Measurements from ENCODE around the gene PDE4A.
"Not testable (repeated sequence)": the region's sequence is repeated elsewhere in the genome, so short reads cannot be mapped to it uniquely, and the experiment has no call there.

PDE4A gene

DNA sequence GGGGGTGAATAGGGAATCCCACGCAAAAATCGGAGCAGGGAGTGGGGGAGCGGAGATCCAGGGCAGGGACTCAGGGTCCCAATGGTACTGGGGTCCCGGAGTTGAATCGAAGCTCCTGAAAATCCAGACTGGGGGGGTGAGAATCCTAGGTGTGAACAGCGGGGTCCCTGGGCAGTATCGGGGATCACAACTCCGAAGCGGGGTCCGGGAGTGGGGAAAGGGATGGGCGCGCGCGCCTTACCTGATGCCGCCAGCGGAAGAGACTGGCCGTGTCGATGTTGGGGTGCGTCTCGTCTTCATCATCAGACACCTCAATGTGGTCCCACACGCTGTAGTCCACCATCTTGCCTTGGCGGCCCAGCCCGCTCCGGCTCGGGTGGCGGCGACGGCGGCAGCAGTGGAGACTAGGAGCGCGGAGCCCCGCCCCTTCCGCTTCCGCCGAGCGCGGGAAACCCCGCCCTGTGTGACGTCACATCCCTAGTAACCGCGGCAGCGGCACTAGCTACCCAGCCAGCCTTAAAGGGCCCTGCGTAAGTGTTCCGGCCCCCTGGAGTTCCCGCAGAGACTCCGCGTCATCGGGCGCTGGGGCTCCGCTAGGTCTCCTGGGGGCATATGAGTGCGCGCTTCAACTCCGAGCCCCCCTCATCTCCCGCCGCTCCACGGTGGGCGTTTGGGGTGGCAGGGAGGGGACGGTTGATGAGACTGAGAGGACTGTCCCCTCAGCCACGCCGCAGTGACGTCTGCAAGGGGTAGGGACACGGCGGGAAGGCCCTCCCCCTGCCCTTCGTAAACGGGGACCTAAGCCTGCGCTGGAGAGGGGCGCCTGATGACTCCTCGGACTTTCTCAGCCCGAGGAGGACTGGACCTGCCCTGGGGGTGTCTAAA, 17.0 kb upstream of the PDE4A start, which contains the start of gene CDC37:
TSS of gene CDC37 (minus strand) at position 406 of the 885 bp plus-strand sequence. CDS start at position 343, 63 bp downstream.
- DNase-seq: peak; percentile 59 to 97 (median 92)

DNA sequence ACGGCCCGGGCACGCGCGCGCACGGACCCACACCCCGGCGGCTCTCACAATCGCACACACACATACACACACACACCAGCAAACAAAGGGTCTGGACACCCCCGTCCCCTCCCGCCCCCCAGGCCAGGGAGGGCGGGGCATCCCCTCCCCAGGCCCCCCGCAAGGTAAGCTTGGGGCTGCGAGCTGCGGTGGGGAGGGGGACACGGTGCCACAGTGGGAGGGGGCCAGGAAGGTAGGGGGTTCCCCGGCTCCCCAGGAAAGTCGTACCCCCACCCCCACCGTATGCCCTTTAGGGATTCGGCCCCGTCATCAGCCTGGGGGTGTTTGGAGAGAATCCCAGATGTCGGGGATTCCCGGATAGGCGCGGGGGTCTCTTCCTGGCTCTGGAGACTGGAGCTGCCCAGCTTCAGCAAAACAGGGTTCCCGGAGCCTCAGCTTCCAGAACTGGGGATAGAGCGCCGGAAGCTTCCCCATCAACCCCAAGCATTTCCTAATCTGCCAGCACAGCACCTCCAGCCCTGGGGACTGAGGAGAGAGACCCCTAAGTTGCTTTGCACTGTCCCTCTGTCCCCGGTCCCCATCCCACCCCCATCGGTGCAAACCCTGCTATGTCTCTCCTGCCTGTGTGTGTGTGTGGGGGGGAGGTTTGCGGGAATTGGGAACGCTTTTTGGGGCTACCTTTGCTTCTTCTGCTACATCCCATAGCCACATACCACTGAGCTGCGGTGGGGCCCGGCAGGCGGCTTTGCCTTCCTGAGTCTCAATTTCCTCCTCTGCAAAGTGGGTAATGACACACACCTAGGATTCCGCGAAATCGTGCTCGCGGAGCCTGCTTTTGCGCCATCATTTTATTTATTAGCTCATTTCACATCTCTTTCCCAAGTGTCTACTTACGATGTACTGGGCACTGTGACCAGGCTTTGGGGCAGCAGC, 15.2 kb upstream of the PDE4A start:
- peak in 1 of 58 donors; percentile 38 for DNase-seq

DNA sequence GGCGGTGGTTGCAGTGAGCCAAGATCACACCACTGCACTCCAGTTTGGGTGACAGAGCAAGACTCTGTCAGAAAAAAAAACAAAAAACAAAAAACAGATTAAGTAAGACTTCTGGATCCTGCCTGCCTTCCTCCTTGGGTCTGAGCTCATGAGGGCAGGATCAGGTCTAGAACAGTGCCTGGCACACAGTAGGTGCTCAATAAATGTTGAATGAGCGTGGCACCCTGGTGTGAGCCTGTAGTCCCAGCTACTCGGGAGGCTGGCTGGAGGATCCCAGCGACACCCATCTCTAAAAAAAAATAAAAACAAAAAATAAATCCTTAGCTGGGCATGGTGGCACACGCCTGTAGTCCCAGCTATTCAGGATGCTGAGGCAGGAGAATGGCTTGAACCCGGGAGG, 14.1 kb upstream of the PDE4A start:
- DNase-seq: no peak

DNA sequence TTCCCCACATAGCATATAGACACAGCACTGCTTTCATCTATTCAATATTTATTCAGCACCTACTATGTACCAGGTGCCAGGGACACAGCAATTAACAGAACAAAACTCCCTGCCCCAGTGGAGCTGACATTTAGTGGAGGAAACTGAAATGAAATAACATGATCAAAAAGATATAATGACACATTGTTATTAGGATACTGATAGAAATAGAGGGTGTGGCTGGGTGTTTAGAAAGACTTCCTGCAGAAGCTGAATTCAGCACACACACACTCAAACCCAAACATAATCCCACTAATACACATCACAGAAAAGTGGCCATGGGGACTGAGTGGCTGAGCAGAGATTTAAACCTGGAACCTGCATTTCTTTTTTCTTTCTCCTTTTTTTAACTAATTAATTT, 13.2 kb upstream of the PDE4A start:
- no peak for DNase-seq

DNA sequence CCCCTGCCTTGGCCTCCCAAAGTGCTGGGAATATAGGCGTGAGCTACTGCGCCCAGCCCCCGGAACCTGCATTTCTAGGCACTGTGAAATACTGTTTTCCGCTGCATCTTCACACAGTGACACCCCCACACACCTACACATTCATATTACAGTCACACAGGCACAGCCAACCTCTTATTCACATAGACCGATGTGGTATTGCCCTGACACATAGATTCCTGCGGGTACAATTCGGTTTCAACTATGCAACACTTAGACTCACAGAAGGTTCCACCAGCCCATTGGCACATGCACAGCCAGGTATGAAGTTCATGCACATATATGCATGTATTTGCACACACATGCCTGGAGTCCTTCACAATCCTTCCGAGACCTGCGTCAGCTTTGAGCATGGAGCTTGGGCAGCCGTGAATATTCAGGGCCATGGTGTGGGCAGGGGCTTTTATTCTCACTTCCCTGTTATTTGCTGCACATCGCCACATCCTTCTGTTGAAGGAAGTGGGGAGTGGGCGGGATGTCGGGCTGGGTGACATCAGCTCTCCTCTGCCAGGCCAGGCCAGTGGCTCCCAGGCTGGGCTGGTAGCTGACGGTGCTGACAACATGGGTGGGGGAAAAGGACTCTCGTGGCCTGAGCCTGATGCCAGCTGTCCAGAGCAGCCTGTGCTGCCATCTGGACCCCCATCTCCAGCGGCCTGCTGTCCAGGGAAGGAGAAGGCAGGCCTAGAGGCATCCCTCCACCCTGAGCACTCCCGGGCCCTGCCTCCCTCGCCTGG, 11.6 kb upstream of the PDE4A start:
- peak in 29 of 58 donors; percentile 7 to 52 (median 29) for DNase-seq

DNA sequence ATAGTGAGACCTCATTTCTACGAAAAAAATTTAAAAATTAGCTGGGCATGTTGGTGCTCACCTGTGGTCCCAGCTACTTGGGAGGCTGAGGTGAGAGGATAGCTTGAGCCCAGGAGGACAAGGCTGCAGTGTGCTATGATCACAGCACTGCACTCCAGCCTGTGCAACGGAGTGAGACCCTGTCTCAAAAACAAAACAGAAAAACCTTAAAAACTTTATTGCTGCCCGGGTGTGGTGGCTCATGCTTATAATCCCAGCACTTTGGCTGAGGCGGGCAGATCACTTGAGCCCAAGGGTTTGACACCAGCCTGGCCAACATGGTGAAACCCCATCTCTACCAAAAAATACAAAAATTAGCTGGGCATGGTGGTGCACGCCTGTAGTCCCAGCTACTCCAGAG, 9.1 kb upstream of the PDE4A start:
- not testable (repeated sequence) for DNase-seq

DNA sequence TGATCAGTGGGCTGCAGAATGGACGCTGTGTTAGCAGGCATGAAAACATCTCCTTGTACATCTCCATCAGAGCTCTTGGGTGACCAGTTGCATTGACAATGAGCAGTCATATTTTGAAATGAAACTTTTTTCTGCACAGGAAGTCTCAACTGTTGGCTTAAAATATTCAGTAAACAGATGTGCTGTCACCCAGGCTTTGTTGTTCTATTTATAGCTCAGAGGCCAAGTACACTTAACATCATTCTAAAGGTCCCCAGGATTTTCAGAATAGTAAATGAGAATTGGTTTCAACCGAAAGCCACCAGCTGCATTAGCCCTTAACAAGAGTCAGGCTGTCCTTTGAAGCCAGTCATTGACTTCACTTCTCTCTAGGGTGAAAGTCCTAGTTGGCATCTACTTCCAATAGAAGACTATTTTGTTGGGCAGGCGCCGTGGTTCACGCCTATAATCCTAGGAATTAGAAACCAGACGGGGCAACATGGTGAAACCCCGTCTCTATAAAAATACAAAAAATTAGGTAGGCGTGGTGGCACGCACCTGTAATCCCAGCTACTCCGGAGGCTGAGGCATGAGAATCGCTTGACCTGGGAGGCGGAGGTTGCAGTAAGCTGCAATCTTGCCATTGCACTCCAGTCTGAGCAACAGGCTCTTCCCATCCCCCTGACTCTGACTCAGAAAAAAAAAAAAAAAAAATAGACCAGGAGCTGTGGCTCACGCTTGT, 7.9 kb upstream of the PDE4A start:
- DNase-seq: no peak

DNA sequence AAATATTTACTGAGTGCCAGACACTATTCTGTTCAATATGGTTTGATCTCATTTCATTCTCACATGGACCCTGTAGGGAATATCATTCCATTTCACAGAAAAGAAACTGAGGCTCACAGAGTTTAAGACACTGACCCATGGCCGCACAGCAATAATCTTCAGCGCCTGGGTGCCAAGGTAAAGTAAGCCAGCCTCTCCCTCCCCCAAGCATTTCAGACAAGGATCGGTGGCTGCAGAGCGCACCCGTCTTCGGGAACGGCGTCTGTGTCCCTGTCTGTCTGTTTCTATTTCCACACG, 4.3 kb upstream of the PDE4A start:
- DNase-seq: no peak

DNA sequence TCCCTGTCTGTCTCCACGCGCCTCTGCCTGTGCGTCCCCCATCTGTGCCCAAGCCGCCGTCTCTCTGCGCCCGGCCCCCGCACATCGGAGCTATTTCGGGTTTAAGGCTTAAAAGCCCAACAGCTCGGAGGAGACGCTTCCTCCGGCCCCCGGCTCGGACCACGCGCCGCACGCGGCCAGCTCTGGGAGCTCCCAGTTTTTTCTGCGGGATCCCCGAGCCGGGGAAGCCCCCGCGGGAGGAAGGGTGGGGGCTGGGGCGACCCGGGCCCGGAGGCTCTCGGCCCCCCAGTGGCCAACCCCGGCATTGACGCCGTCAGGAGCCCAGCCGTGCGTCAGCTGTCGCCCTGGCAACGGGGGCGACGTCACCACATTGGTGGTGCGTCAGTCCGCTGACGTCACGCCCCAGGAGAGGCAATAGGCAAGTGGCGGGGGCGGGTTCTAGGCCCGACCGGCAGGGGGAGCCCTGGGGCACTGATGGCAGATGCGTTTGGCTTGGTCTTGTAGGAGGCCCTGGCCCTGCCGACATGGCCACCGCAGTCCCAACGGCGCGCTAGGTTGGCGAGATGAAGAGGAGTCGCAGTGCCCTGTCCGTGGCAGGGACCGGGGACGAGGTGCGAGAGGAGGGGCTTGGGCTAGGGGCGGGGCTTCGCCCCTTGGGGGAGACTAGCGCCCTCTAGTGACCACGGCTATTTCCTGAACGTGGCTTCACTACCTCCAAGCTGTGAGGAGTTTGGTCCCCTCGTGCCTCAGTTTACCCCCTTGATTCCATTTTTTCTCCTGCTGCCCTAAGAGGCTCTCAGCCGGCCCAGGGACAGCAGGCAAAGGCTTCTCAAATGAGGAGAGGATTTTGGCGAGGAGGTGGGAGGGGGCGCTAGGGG, 3.7 kb upstream of the PDE4A start:
- peak in 54 of 58 donors; percentile 33 to 92 (median 70) for DNase-seq

DNA sequence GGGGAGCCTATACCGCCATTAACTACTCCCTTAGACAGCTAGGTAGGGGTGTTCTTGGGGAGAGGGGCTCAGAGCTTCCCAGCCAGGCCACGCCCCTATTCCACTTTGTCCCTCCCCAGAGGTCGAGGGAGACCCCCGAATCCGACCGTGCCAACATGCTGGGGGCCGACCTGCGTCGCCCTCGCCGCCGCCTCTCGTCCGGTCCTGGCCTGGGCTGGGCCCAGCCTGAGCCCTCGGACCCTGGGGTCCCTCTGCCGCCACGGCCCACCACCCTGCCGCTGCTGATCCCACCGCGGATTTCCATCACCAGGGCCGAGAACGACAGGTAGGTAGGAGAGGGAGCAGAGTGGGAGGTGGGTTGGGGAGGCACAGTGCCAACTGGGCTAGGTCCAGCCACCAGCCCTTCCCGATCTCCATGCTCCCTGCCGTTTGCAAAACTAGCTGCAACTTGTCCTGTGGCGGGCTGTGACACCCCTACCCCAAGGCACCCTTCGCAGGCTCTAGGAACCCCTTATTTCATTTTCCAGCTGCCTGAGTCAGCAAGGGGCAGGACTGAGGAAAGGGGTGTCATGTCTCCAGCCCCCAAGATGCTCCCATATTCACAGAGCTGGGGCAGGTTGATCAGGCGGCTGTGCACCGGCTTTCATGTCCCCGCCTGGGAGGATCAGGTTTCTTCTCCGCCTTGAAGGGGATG, 2.6 kb upstream of the PDE4A start:
- peak in 2 of 58 donors; percentile 19 to 24 for DNase-seq

DNA sequence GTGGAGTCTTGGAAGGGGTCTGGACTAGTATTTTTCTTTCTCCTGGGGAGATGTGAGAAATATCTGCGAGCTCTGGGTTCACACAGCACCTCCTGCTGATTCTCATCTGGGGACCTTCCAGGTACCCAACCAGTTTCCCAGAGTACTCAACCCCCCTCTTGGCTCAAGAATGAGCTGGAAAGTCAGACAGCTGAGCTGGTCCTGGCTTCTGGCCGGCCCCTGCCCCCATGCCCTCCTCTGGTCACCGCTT, 2.2 kb upstream of the PDE4A start:
- DNase-seq: peak in 1 of 58 donors; percentile 32

DNA sequence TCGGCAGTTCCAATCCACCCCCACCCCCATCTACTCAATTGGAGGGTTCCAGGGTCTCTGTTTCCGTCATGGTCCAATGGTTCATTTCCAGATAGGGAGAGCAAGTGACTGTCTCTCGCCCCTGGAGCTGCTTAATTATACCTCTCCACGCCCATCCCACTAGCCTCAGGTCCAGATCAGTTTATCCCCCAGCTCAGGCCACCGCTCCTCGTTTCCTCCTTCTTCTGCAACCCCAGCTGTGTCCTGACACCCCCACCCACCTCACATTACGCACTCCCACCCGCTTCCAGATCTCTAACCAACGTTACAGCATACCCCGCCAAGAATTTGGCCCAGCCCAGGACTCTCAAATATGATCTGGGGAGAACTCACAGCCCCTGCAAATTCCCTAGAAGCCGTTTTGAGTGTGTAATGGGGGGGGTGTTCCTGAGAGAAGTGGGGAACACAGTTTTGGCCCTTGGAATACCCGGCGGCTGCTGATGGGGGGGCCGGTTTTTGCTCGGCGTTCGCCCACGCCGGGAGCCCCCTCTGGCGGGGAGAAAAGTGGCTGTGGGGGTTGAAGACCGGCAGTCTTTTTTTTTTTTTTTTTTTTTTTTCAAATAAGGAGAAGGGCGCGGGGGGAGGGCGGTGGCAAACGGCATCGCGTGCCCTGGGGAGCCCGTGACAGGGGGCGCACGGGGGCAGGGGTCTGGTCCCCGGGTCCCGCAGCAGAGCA, 1.7 kb upstream of the PDE4A start:
- DNase-seq: peak in 2 of 58 donors; percentile 19 to 41

DNA sequence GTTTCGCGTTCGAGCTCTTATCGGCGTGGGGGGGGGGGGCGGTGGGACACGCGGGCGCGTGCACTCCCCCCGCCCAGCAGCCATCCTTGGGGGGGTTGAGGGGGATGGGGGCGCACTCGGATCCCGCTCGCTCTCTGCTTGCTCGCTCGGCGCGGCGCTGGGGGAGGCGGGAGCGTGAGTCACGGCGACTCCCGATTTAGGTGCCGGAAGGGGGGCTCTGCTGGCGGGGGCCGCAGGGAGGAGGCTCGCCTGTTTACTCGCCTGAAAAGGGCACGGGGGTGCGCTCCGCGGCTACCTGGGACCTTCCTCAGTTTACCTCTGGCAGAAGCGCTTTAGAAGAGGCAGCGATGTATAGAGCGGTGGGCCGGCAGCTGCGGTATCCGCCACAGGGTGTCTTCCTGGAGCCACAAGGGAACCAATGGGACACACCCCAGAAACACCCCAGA, 1.1 kb upstream of the PDE4A start:
- DNase-seq: peak in 17 of 58 donors; percentile 11 to 64 (median 44)

DNA sequence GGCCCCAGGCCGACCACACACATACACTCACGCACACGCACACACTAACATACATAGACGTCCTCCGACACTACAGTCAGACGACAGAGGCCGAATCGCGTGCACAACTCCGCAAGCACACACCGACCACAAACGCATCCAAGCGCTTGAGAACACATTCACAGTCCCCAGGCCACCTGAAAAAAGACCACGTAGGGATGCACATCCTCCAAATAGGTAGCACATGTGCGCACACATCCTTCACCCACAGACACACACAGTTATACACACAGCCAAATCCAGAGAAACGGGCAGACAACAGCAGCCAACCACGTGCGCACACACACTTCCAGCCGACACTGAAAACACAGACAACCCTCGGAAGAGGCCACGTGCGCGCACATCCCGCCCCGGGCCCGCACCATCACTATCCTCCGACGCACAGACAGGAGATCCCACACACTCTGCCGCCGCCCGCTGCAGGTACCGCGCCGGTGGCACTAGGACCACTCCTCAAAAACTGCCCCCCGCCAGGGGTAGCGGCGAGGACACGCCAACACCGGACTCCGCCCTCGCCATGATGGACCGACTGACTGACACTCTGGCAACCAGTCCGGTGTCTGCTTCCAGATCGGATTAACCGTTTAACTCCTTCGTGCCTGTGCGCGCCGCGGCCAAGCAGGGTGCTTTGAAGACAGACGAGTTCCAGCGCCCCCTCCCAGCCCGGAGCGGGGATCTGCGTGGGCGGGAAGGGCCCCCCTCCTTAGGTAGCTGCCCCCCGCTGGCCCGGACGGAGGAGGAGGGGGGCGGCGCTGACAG, 493 bp upstream of the PDE4A start:
- peak in 39 of 58 donors; percentile 10 to 80 (median 57) for DNase-seq

DNA sequence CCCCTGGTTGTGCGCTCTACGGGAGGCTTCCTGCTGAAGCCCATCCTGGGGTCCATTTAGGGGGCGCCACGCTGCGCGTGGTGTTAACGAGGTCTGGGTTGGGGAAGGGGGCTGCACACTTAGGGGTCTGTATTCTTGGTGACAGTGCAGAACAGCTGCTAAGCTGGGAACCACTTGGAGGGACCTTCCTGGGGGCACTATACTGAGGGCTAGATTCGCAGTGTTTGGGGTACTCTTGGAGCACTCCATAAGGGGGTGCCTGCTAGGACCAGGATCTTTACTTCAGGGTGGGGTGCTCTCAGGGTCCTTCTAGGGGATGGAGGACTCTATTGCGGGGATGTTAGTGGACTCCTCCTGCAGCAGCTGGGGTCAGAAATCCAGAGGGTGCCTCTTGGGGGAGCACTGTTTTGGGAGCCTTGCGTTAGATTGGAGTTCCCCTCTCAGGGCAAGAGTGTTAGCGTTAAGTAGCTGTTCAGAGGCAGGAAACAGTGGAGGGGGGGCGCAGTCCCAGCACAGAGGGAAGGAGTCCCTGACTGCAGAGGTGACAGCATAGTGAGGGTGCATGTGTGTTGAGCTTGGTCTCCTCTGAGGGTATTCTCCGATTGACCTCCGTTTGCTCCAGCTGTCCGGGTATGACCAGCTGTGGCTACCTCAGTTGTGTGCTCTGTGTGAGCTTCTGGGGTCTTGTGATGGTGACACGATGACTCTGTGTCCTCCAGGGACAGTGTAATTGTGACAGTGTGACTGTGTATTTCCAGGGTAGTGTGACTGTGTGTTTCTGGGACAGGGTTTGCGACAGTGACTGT, 1.1 kb downstream of the PDE4A start:
- DNase-seq: peak in 1 of 58 donors; percentile 6

DNA sequence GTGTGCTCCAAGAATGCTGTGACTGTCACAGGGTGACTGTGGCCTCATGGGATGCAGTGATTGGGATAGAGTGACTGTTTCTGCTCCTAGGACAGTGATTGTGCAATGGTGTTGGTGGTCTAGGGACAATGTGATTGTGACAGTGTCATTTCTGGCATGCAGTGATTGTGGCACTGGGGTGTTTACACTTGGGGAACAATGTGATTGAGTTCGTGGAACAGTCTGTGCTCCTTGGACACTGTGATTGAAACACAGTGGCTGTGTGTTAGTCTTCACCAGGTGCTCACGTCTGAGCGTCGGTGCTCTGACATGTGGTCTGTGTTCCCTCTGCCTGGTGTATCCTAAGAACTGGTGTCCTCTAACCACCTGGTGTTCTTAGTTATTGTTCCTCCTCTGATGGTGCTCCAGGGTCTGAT, 1.7 kb downstream of the PDE4A start:
- no peak for DNase-seq

DNA sequence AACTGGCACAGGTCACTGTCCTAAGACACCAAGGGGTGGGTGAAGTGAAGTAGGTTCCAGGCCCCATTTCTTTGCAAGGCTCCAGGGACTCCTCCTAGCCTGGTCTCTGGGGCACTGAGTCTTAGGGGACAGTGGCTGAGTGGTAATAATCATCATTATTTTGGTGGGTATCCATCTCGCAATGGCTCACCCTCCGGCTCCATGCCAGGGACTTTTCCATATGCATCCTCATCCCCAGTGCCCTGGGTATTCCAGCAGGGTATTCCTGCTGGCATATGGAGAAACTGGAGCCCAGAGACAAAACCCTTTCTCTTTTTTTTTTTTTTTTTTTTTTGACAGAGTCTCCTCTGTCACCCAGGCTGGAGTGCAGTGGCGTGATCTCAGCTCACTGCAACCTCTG, 2.5 kb downstream of the PDE4A start:
- DNase-seq: no peak

Measured in anterior cingulate cortex (tissue), 58 donors.